ENCODE results near the gene GFRA3. TPM values are rescaled to one million over a fixed set of nuclear protein-coding genes. Genes with fewer than 3 reads are reported as not detected.
A peak's percentile ranks its signal among the peaks of the same experiment; 100 is the strongest.

Gene GFRA3
- total RNA-seq, 1 experiment from 2014 or later: not detected

DNA sequence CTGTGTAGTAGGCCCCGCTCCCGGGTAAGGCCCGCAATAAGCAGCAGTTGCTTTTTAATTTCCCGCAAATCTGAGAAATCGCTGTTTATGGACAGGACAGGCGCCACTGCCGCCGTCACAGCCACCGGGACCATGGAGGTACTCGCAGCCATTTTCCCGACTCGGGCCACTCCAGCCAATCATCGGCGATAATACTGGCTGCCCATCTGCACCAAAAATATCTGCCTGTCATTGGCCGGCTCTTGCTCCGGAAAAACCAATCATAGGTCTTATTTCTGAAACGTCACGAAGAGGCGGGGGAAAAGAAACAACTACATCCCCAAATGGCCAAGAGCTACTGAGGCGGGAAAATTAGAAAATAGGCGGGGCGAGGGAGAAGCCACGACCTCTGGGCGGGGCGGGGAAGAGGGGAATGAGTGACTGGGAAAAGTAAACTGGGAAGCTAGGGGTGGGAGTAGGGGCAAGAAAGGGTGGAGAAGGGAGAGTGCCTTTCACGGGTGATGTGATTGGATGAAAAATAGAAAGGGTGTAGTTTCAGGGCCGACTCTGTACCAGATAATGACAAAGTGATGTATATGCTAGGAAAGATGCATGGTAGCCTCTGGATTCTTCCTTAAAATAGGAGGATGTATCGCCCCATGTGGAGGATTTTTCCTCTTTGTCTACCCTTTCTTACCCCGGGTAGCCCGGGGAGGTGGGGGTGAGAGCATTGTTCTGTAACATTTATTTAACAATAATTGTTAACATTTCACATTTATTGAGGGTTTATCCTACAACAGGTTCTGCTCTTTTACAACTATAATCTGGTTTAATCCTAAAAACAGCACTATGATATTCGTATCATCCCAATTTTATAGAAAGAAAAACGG is 61.0 kb downstream of the GFRA3 start, which contains the start of gene CDC23:
CDC23 (minus strand) TSS at position 163 of the 869 bp plus-strand sequence; CDS start at position 152, 11 bp downstream.
- peak; percentile 98 for DNase-seq (ENCODE audit: low read depth)
- in situ Hi-C loops (cut with HindIII; ENCODE audit: low pct_unique_long_range_greater_than_20kb, low sequenced_read_pairs): no loop called here

DNA sequence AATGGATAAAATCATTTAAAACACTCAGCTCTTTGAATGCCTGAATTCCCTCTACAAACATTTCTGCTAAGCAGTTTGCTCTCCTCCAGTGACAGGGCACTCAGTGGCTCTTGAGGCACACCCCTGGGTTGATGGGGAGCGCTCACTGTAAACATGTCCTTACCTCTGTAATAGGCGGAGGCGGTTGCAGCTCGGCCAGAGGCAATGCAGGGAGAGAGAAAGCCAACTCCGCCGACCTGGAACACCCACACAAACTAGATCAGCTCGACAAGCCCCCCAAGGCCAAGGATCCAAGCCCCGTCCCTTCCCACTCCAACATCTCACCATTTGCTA is 61.6 kb downstream of the GFRA3 start:
- in situ Hi-C loops (cut with HindIII; ENCODE audit: low pct_unique_long_range_greater_than_20kb, low sequenced_read_pairs): no loop called here
- no peak for DNase-seq (ENCODE audit: low read depth)

DNA sequence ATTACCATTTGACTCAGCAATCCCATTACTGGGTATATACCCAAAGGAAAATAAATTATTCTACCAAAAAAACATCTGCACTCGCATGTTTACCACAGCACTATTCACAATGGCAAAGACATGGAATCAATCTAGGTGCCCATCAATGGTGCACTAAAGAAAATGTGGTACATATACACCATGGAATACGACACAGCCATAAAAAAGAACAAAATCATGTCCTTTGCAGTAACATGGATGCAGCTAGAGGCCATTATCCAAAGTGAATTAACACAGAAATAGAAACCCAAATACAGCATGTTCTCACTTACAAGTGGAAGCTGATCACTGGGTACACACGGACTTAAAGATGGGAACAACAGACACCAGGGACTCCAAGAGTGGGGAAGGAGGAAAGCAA is 63.4 kb downstream of the GFRA3 start:
- no peak for DNase-seq (ENCODE audit: low read depth)
- in situ Hi-C loops (cut with HindIII; ENCODE audit: low pct_unique_long_range_greater_than_20kb, low sequenced_read_pairs): no loop called here

Other genes starting within 250 kb of the GFRA3 start
- gene FAM13B, start 241.5 kb downstream of the GFRA3 start, total RNA-seq (2014; rRNA removed; shearing (Covaris generic); ENCODE audit: low replicate concordance): 4.4 and 6.0 TPM in 2 replicates
- not detected in 2 replicates for gene WNT8A, start 190.6 kb downstream of the GFRA3 start, total RNA-seq (2014; rRNA removed; shearing (Covaris generic); ENCODE audit: low replicate concordance)
- gene NME5, start 135.2 kb downstream of the GFRA3 start, total RNA-seq (2014; rRNA removed; shearing (Covaris generic); ENCODE audit: low replicate concordance): not detected in 2 replicates
- gene BRD8, start 96.0 kb downstream of the GFRA3 start, total RNA-seq (2014; rRNA removed; shearing (Covaris generic); ENCODE audit: low replicate concordance): 47.4 and 61.5 TPM in 2 replicates
- 33.1 and 43.9 TPM in 2 replicates for gene KIF20A, start 95.5 kb downstream of the GFRA3 start, total RNA-seq (2014; rRNA removed; shearing (Covaris generic); ENCODE audit: low replicate concordance)
- 16.0 and 17.6 TPM in 2 replicates for gene CDC23, start 61.3 kb downstream of the GFRA3 start, total RNA-seq (2014; rRNA removed; shearing (Covaris generic); ENCODE audit: low replicate concordance)
- 8.7 and 13.4 TPM in 2 replicates for gene CDC25C, start 57.2 kb upstream of the GFRA3 start, total RNA-seq (2014; rRNA removed; shearing (Covaris generic); ENCODE audit: low replicate concordance)
- gene FAM53C, start 63.6 kb upstream of the GFRA3 start, total RNA-seq (2014; rRNA removed; shearing (Covaris generic); ENCODE audit: low replicate concordance): 12.9 and 16.6 TPM in 2 replicates
- 16.8 and 16.9 TPM in 2 replicates for gene KDM3B, start 78.1 kb upstream of the GFRA3 start, total RNA-seq (2014; rRNA removed; shearing (Covaris generic); ENCODE audit: low replicate concordance)
- gene REEP2, start 164.4 kb upstream of the GFRA3 start, total RNA-seq (2014; rRNA removed; shearing (Covaris generic); ENCODE audit: low replicate concordance): 1.5 and 8.9 TPM in 2 replicates
- gene EGR1, start 190.9 kb upstream of the GFRA3 start, total RNA-seq (2014; rRNA removed; shearing (Covaris generic); ENCODE audit: low replicate concordance): 0.75 and 1.0 TPM in 2 replicates